Thoracic aorta (tissue), 2 donors: ENCODE measurements around the gene GNG7. TPM values are rescaled to one million over a fixed set of nuclear protein-coding genes. Genes with fewer than 3 reads are reported as not detected.
A peak's percentile ranks its signal among the peaks of the same experiment; 100 is the strongest.
"Not testable (repeated sequence)": the region's sequence is repeated elsewhere in the genome, so short reads cannot be mapped to it uniquely, and the experiment has no call there.

Source experiments
- ATAC-seq: fragments of 150-250 bp; one replicate; pipeline ENCODE4 v1.8.0; 2017; ENCODE audit warnings: low read depth; ENCODE audit not compliant: insufficient number of reproducible peaks, low FRiP score
- DNase-seq: peaks from one replicate; pipeline ENCODE4 v3.0.0-alpha.2; 2020; ENCODE audit warnings: low spot score
- H3K27ac ChIP-seq, 2 donors: fragments of 200-600 bp; sonication (generic); 1 replicate in 1 of 2; 2 replicates in 1 of 2; pipeline ENCODE4 v1.5.1; 2016; ENCODE audit warnings: mild to moderate bottlenecking in 2 of 2, moderate library complexity in 2 of 2
- H3K27me3 ChIP-seq: fragments of 200-600 bp; sonication (generic); replicated peaks from 2 replicates; pipeline ENCODE4 v1.6.0; 2016; ENCODE audit warnings: mild to moderate bottlenecking; ENCODE audit not compliant: insufficient read depth
- H3K36me3 ChIP-seq: fragments of 200-600 bp; sonication (generic); one replicate; pipeline ENCODE4 v1.5.1; 2016
- H3K4me1 ChIP-seq, 2 donors: fragments of 200-600 bp; sonication (generic); 1 replicate in 1 of 2; 2 replicates in 1 of 2; pipeline versions ENCODE4 v1.5.1 to v1.6.0; 2016; ENCODE audit warnings: low read depth in 2 of 2, mild to moderate bottlenecking in 1 of 2; ENCODE audit not compliant: control insufficient read depth in 1 of 2
- H3K4me3 ChIP-seq: fragments of 200-600 bp; sonication (generic); 2 replicates; pipeline ENCODE4 v1.5.1; 2016; ENCODE audit warnings: mild to moderate bottlenecking
- H3K9me3 ChIP-seq: fragments of 200-600 bp; sonication (generic); 2 replicates; pipeline ENCODE4 v1.5.1; 2016
- total RNA-seq, 2 donors: library from RNA; depleted of rRNA; stranded (reverse); fragments of >200 nt; gene quantifications; one replicate each; pipeline versions ENCODE4 v1.1.0 to v1.2.3, GENCODE V29; 2016
- TF ChIP-seq, protein P1 (sequence below): fragments of 200-600 bp; sonication (generic); IDR thresholded peaks from one replicate; pipeline ENCODE4 v1.5.1; 2019; ENCODE audit warnings: antibody characterized with exemption

Gene GNG7
- total RNA-seq, 2 donors from 2014 or later: 2.3 to 3.2 TPM

GRCh38 chr19:2547033-2547680, 155.3 kb downstream of the GNG7 start:
- TF ChIP-seq, protein P1, sequence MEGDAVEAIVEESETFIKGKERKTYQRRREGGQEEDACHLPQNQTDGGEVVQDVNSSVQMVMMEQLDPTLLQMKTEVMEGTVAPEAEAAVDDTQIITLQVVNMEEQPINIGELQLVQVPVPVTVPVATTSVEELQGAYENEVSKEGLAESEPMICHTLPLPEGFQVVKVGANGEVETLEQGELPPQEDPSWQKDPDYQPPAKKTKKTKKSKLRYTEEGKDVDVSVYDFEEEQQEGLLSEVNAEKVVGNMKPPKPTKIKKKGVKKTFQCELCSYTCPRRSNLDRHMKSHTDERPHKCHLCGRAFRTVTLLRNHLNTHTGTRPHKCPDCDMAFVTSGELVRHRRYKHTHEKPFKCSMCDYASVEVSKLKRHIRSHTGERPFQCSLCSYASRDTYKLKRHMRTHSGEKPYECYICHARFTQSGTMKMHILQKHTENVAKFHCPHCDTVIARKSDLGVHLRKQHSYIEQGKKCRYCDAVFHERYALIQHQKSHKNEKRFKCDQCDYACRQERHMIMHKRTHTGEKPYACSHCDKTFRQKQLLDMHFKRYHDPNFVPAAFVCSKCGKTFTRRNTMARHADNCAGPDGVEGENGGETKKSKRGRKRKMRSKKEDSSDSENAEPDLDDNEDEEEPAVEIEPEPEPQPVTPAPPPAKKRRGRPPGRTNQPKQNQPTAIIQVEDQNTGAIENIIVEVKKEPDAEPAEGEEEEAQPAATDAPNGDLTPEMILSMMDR: no peak
- ATAC-seq (no peak), DNase-seq (no peak)
- Histone ChIP-seq H3K27me3 (no peaks in the 10 kb centered on the region), H3K4me1 (peaks cover 44 to 55% of the 10 kb centered on the region in 2 donors), H3K27ac (peak overlapping the region; percentile 91 to 94), H3K9me3 (no peaks in the 10 kb centered on the region), H3K36me3 (no peaks in the 10 kb centered on the region), H3K4me3 (peak overlapping the region; percentile 50)

- DNase-seq (peak; percentile 85), ATAC-seq (peak; percentile 38)
- H3K9me3 ChIP-seq: no peaks in the 10 kb centered on the region
- H3K4me1 ChIP-seq: peaks cover 46 to 63% of the 10 kb centered on the region in 2 donors
- peak overlapping the region; percentile 50 for H3K4me3 ChIP-seq
- H3K27me3 ChIP-seq: no peaks in the 10 kb centered on the region
- peak overlapping the region; percentile 91 to 94 for H3K27ac ChIP-seq
- TF ChIP-seq, protein P1: no peak
- H3K36me3 ChIP-seq: no peaks in the 10 kb centered on the region
Observed at GRCh38 chr19:2546128-2547032, 156.1 kb downstream of the GNG7 start.

GRCh38 chr19:2545416-2546127, 156.9 kb downstream of the GNG7 start:
- ATAC-seq, H3K27me3 ChIP-seq, DNase-seq, H3K9me3 ChIP-seq, H3K4me3 ChIP-seq, H3K36me3 ChIP-seq: not testable (repeated sequence)
- peaks cover 50 to 71% of the 10 kb centered on the region in 2 donors for H3K4me1 ChIP-seq
- H3K27ac ChIP-seq: peak overlapping the region; percentile 91 to 94

DNA sequence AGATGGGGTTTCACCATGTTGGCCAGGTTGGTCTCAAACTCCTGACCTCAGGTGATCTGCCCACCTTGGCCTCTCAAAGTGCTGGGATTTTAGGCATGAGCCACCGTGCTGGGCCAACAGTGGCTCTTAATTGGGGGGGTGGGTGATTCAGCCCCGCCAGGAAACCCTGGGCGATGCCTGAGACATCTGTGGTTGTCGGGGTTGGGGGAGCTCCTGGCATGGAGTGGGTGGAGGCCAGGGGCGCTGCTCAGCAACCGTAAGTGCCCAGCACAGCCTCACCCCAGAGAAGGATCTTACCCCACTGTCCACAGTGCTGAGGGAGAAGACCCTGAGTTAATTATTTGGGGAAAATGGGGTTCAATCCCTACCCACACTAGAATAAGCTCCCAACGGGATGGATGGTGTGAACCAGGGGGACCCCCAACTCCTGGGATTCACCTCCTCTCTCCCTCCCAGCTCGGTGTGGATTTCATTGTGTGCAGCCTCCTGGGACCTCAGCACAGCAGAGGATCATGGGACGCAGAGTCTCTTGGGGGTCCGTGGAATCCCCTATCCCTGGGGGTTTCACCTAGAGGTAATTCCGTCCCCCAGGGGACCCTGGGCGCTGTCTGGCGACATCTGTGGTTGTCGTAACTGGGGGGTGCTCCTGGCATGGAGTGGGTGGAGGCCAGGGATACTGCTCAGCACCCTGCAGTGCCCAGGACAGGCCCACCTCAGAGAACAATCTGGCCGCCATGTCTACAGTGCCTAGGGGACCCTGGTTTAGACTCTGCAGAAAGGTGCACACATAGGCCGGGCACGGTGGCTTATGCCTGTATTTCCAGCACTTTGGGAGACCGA, 157.7 kb downstream of the GNG7 start:
- TF ChIP-seq, protein P1: no peak
- H3K27me3 ChIP-seq: no peaks in the 10 kb centered on the region
- H3K9me3 ChIP-seq: no peaks in the 10 kb centered on the region
- ATAC-seq (no peak), DNase-seq (no peak)
- H3K4me3 ChIP-seq: peak overlapping the region; percentile 58
- H3K4me1 ChIP-seq: peaks cover 55 to 77% of the 10 kb centered on the region in 2 donors
- peak overlapping the region; percentile 94 to 97 for H3K27ac ChIP-seq
- no peaks in the 10 kb centered on the region for H3K36me3 ChIP-seq
